Spleen (tissue), 11 donors: ENCODE measurements around the gene GRIN2B. TPM values are rescaled to one million over a fixed set of nuclear protein-coding genes. Genes with fewer than 3 reads are reported as not detected.

Experiments used
- DNase-seq: peaks from one replicate; pipeline ENCODE4 v3.0.0-alpha.2; 2020
- H3K27ac ChIP-seq, 8 donors: fragments of 200-600 bp; sonication (generic) in 7 of 8; 1 replicate in 4 of 8; 2 replicates in 4 of 8; pipeline versions ENCODE4 v1.5.0 to v1.8.0; 2016 to 2021; ENCODE audit warnings: inconsistent platforms in 4 of 8, mild to moderate bottlenecking in 4 of 8, moderate library complexity in 1 of 8
- H3K27me3 ChIP-seq, 7 donors: fragments of 200-600 bp; sonication (generic) in 6 of 7; replicated peaks in 1 of 7; 1 replicate in 4 of 7; 2 replicates in 3 of 7; pipeline versions ENCODE4 v1.5.0 to v1.8.0; 2016 to 2021; ENCODE audit warnings: inconsistent platforms in 3 of 7, mild to moderate bottlenecking in 1 of 7
- H3K36me3 ChIP-seq, 6 donors: fragments of 200-600 bp; sonication (generic) in 5 of 6; 1 replicate in 4 of 6; 2 replicates in 2 of 6; pipeline versions ENCODE4 v1.5.0 to v1.8.0; 2016 to 2021; ENCODE audit warnings: inconsistent platforms in 2 of 6
- H3K4me1 ChIP-seq, 6 donors: fragments of 200-600 bp; sonication (generic) in 5 of 6; 1 replicate in 3 of 6; 2 replicates in 3 of 6; pipeline versions ENCODE4 v1.5.0 to v1.8.0; 2016 to 2021; ENCODE audit warnings: inconsistent platforms in 3 of 6
- H3K4me3 ChIP-seq, 8 donors: fragments of 200-600 bp; sonication (generic) in 7 of 8; 1 replicate in 4 of 8; 2 replicates in 4 of 8; pipeline versions ENCODE4 v1.5.0 to v1.8.0; 2016 to 2021; ENCODE audit warnings: inconsistent platforms in 4 of 8, mild to moderate bottlenecking in 4 of 8, moderate library complexity in 2 of 8
- H3K9me3 ChIP-seq, 8 donors: fragments of 200-600 bp; sonication (generic) in 7 of 8; 1 replicate in 4 of 8; 2 replicates in 4 of 8; pipeline versions ENCODE4 v1.5.0 to v1.8.0; 2016 to 2021; ENCODE audit warnings: inconsistent platforms in 4 of 8
- CTCF ChIP-seq, 11 experiments: fragments of 200-600 bp in 7 of 11; fragments of 450-650 bp in 4 of 11; sonication (generic) in 4 of 11; IDR thresholded peaks in 8 of 11; conservative IDR thresholded peaks in 3 of 11; 1 replicate in 7 of 11; 2 replicates in 4 of 11; pipeline versions ENCODE4 v1.4.0 to v1.8.0; 2016 to 2021; ENCODE audit warnings: antibody characterized with exemption in 11 of 11, inconsistent platforms in 4 of 11, mild to moderate bottlenecking in 1 of 11
- POLR2A ChIP-seq, 3 donors: fragments of 450-650 bp; IDR thresholded peaks; one replicate each; pipeline ENCODE4 v1.5.1; 2017; ENCODE audit warnings: antibody characterized with exemption in 3 of 3, mild to moderate bottlenecking in 1 of 3
- POLR2AphosphoS5 ChIP-seq, 3 donors: sonication (generic); formaldehyde crosslinking; IDR thresholded peaks; one replicate each; pipeline ENCODE4 v1.5.1; 2017; ENCODE audit warnings: antibody characterized with exemption in 3 of 3
- WGBS, 5 donors: extraction: QIAGEN DNeasy Blood & Tissue Kit in 3 of 5; methylation state at CpG; one replicate each; pipeline versions ENCODE4 v1.1.5 to v1.1.7; 2013 to 2018; 5-methylcytosine and 5-hydroxymethylcytosine counted together
- intact Hi-C: fragments of 100-400 bp; cut with DNase I; formaldehyde crosslinking; loops from one replicate; pipeline ENCODE4 v1.15.0; 2023; ENCODE audit warnings: low total_unique reads
- polyA plus RNA-seq, 3 donors: library from polyadenylated mRNA; stranded (reverse); fragments of 200-250 nt; gene quantifications; one replicate each; pipeline ENCODE4 v1.2.1, GENCODE V29; 2013
- total RNA-seq, 7 donors: library from RNA; depleted of rRNA in 3 of 7; stranded (reverse); fragments of >200 nt in 3 of 7; fragmentation: NEBNext Ultra II Directional in 4 of 7; extraction: Animal tissue kit (Norgen Biotek cat#: 25700) in 4 of 7; gene quantifications; one replicate each; pipeline versions ENCODE4 v1.1.0 to v1.2.1, GENCODE V29; 2016 to 2021
- donor health status: healthy with polysubstance abuse.
- donor health status: DM: no; HTN: no; CAD: no; lungs with moderate emphysema.
- donor health status: DM: no; HTN: no; CAD: no.
- donor health status: Bipolar disorder and iron deficiency.
- donor health status: healthy.
- donor health status: DM: no; HTN: no; CAD: no.
- donor health status: DM: yes; HTN: yes; CAD: no.

GRIN2B gene
- total and polyA plus RNA-seq, 10 donors = under 0.01 to 1.1 (median 0.06) TPM; not detected in 1

GRCh38 chr12:13961971-13962370 is 19.4 kb downstream of the GRIN2B start:
- intact Hi-C loops = no loop called here

DNA sequence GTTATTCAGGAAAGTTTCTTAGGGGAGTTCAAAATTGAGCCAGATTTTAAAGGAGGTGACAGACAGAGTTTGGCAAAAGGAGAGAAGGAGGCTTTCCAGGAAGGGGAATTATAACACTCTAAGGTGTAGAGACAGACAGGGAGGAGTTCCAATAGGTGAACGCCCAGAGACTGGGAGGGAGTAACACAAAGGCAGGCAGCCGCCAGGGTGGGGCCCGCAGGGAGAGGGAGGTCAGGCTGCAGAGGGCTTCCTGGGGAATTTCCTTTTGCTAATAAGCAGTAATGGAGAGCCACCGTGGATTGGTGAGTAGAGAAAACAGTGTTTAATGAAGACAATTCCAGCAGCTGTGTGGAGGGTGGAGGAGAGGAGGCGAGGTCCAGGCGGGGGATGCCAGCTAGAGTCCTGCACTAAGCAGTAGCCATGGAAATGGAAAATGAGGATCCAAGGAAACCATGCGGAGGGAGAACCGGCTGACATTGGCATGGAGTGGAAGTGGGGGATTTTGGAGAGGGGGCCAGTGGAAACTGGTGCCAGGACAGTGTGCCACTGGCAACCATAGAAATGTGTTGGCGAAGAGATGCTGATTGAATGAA is 22.2 kb downstream of the GRIN2B start:
- 54 to 63% (median 60%) methylated on average over 9 of the region's 9 CpGs for WGBS, 5 donors
- peaks cover 0 to 37% (median 4%) of the 10 kb centered on the region in 7 donors for H3K27me3 ChIP-seq
- no peaks in the 10 kb centered on the region for H3K4me1 ChIP-seq
- TF ChIP-seq POLR2AphosphoS5 (IDR thresholded peaks at IDR 0.05) (no peak), POLR2A (IDR thresholded peaks at IDR 0.05) (no peak), CTCF (IDR thresholded peaks at IDR 0.05 in 8 of 11, conservative IDR thresholded peaks at IDR 0.05 in 3 of 11) (no peak)
- no peak for DNase-seq
- no peak overlapping the region for H3K27ac ChIP-seq
- H3K36me3 ChIP-seq = no peaks in the 10 kb centered on the region
- no peak overlapping the region for H3K4me3 ChIP-seq
- no peaks in the 10 kb centered on the region for H3K9me3 ChIP-seq
- intact Hi-C loops = no loop called here

More at GRCh38 chr12:13961971-13962370, 19.4 kb downstream of the GRIN2B start:
- Histone ChIP-seq H3K27me3 (peaks cover 0 to 45% (median 7%) of the 10 kb centered on the region in 7 donors), H3K4me1 (no peaks in the 10 kb centered on the region), H3K36me3 (no peaks in the 10 kb centered on the region), H3K9me3 (no peaks in the 10 kb centered on the region), H3K27ac (no peak overlapping the region), H3K4me3 (no peak overlapping the region)
- no peak for TF ChIP-seq CTCF (IDR thresholded peaks at IDR 0.05 in 8 of 11, conservative IDR thresholded peaks at IDR 0.05 in 3 of 11)
- no peak for TF ChIP-seq POLR2AphosphoS5 (IDR thresholded peaks at IDR 0.05)
- no peak for TF ChIP-seq POLR2A (IDR thresholded peaks at IDR 0.05)
- DNase-seq = no peak
- WGBS, 5 donors = 76 to 88% (median 78%) methylated on average over 6 of the region's 6 CpGs

DNA sequence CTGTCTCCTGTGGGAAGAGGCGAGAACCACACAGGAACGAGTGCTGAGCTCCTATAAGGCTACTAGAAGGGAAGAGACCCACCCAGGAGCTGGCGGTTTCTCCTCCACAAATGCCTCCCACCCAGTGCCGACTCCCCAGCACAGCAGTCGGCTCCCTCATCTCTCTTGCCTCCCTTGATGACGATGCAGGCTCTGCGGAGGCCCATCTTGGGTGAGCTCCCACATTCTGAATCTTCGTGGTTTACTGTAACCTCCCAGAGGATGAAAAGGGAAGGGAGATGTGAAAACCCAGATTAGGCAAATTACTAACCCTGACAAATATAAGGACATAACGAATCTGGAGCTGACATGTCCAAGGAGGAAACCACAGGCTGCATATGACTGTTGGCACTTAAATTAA is 23.8 kb downstream of the GRIN2B start:
- Histone ChIP-seq H3K27me3 (peaks cover 0 to 21% (median under 1%) of the 10 kb centered on the region in 7 donors), H3K9me3 (no peaks in the 10 kb centered on the region), H3K27ac (no peak overlapping the region), H3K4me3 (no peak overlapping the region), H3K36me3 (no peaks in the 10 kb centered on the region), H3K4me1 (no peaks in the 10 kb centered on the region)
- DNase-seq = no peak
- TF ChIP-seq POLR2AphosphoS5 (IDR thresholded peaks at IDR 0.05) (no peak), POLR2A (IDR thresholded peaks at IDR 0.05) (no peak), CTCF (IDR thresholded peaks at IDR 0.05 in 8 of 11, conservative IDR thresholded peaks at IDR 0.05 in 3 of 11) (no peak)
- 68 to 80% (median 77%) methylated on average over 9 of the region's 9 CpGs for WGBS, 5 donors
- intact Hi-C loops = no loop called here

DNA sequence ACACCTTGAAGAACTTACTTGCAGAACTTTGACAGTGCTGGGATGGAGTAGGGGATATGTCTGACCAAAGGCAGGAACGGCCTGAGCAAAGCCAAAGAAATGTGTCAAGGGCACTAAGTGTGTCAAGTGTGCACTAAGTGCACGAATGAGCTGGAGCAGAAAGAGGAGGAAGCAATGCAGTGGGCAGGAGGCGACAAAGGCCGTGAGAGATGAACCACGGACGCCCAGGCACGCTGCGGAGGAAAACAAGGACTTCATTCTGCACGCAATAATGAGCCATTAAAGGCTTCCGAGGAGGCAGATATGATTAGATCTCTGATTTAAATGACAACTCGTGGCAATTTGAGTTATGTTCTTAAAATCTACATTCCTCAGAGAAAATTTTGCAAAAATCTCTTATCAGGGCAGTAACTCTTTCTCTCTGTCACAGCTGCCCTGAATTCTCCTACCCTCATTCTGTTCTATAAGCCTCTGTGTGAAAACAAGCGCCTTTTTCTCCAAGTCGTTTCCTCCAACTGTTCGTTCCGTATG is 25.3 kb downstream of the GRIN2B start:
- Histone ChIP-seq H3K27me3 (peaks cover 0 to 15% (median 0%) of the 10 kb centered on the region in 7 donors), H3K4me1 (no peaks in the 10 kb centered on the region), H3K9me3 (no peaks in the 10 kb centered on the region), H3K27ac (no peak overlapping the region), H3K4me3 (no peak overlapping the region), H3K36me3 (no peaks in the 10 kb centered on the region)
- intact Hi-C loops = no loop called here
- TF ChIP-seq POLR2A (IDR thresholded peaks at IDR 0.05) (no peak), POLR2AphosphoS5 (IDR thresholded peaks at IDR 0.05) (no peak), CTCF (IDR thresholded peaks at IDR 0.05 in 8 of 11, conservative IDR thresholded peaks at IDR 0.05 in 3 of 11) (no peak)
- 69 to 77% (median 75%) methylated on average over 15 of the region's 15 CpGs for WGBS, 5 donors
- DNase-seq = no peak
